ENCODE measurements around the gene ARL4A.

GRCh38 chr7:12716722-12717121 is 29.3 kb downstream of the ARL4A start:
- TF ChIP-seq CREB5 (CRISPR knock-in tag; IDR thresholded peaks at IDR 0.05; ENCODE audit: low read depth) (no peak), ZFP3 (CRISPR knock-in tag; IDR thresholded peaks at IDR 0.05) (no peak), ZNF8 (CRISPR knock-in tag; IDR thresholded peaks at IDR 0.05) (no peak), SNAI2 (CRISPR knock-in tag; IDR thresholded peaks at IDR 0.05) (no peak), ESRRG (CRISPR knock-in tag; IDR thresholded peaks at IDR 0.05) (no peak), PATZ1 (CRISPR knock-in tag; IDR thresholded peaks at IDR 0.05; ENCODE audit: borderline replicate concordance) (no peak), TOX (CRISPR knock-in tag; IDR thresholded peaks at IDR 0.05; ENCODE audit: borderline replicate concordance) (no peak), TSHZ2 (CRISPR knock-in tag; IDR thresholded peaks at IDR 0.05) (no peak), PPARA (CRISPR knock-in tag; IDR thresholded peaks at IDR 0.05; ENCODE audit: borderline replicate concordance) (no peak)

All from SK-N-SH treated with all-trans-retinoic acid at 6 μM for 48 hours (cell line).